Naive thymus-derived CD4-positive, alpha-beta T cell (primary cell): ENCODE data around the gene C11orf16. TPM values are rescaled to one million over a fixed set of nuclear protein-coding genes. Genes with fewer than 3 reads are reported as not detected.
"Not testable (repeated sequence)": the region's sequence is repeated elsewhere in the genome, so short reads cannot be mapped to it uniquely, and the experiment has no call there.

Experiments used
- ATAC-seq: fragments of 150-1000 bp; cut with Tn5 transposase; 2 replicates; pipeline ENCODE4 v1.10.0; 2021; ENCODE audit warnings: mild to moderate bottlenecking, moderate library complexity
- CTCF ChIA-PET: fragments of 350-600 bp; sonication (Branson Sonifier 250); formaldehyde crosslinking; loops from one replicate; lab custom pipeline; 2021; ENCODE audit warnings: antibody characterized with exemption; lab: Charles Lee
- POLR2A ChIA-PET: fragments of 350-600 bp; sonication (Branson Sonifier 250); formaldehyde crosslinking; loops from one replicate; lab custom pipeline; 2021; ENCODE audit warnings: antibody characterized with exemption, inconsistent platforms; lab: Charles Lee
- DNase-seq, 9 donors: peaks; one replicate each; pipeline versions ENCODE4 v3.0.0 to v3.0.0-alpha.2; 2020 to 2022; ENCODE audit warnings: mixed read lengths in 1 of 9
- H3K27ac ChIP-seq: one replicate; pipeline ENCODE4 v1.7.0; 2013; ENCODE audit warnings: mild to moderate bottlenecking, low read depth, low read length, moderate library complexity
- H3K27me3 ChIP-seq, 2 donors: one replicate each; pipeline ENCODE4 v1.7.0; 2013; ENCODE audit warnings: low read length in 2 of 2, mild to moderate bottlenecking in 2 of 2, moderate library complexity in 2 of 2; ENCODE audit not compliant: control insufficient read depth in 2 of 2, insufficient read depth in 2 of 2
- H3K36me3 ChIP-seq, 3 experiments: 1 replicate in 2 of 3; 2 replicates in 1 of 3; pipeline ENCODE4 v1.7.0; 2013; ENCODE audit warnings: low read length in 3 of 3, mild to moderate bottlenecking in 3 of 3, moderate library complexity in 1 of 3; ENCODE audit not compliant: insufficient read depth in 3 of 3, control insufficient read depth in 2 of 3
- H3K4me1 ChIP-seq, 2 donors: one replicate each; pipeline ENCODE4 v1.7.0; 2013; ENCODE audit warnings: low read length in 2 of 2, mild to moderate bottlenecking in 2 of 2, moderate library complexity in 1 of 2; ENCODE audit not compliant: control insufficient read depth in 2 of 2, insufficient read depth in 2 of 2
- H3K4me3 ChIP-seq: 2 replicates; pipeline ENCODE4 v1.7.0; 2013; ENCODE audit warnings: mild to moderate bottlenecking, low read length
- H3K9me3 ChIP-seq, 3 experiments: 1 replicate in 2 of 3; 2 replicates in 1 of 3; pipeline ENCODE4 v1.7.0; 2013; ENCODE audit warnings: low read length in 3 of 3; ENCODE audit not compliant: control insufficient read depth in 2 of 3
- H3K27ac Mint-ChIP-seq, 9 donors: one replicate each; pipeline ENCODE4 v1.8.0; 2020 to 2022; ENCODE audit warnings: mixed read lengths in 9 of 9, mild to moderate bottlenecking in 8 of 9, moderate library complexity in 5 of 9, inconsistent platforms in 2 of 9
- H3K27me3 Mint-ChIP-seq, 5 donors: one replicate each; pipeline ENCODE4 v1.8.0; 2021 to 2022; ENCODE audit warnings: mixed read lengths in 5 of 5, mild to moderate bottlenecking in 1 of 5
- H3K36me3 Mint-ChIP-seq, 5 donors: one replicate each; pipeline ENCODE4 v1.8.0; 2020 to 2022; ENCODE audit warnings: mixed read lengths in 5 of 5, mild to moderate bottlenecking in 3 of 5, inconsistent platforms in 1 of 5
- H3K4me1 Mint-ChIP-seq, 7 donors: one replicate each; pipeline ENCODE4 v1.8.0; 2020 to 2022; ENCODE audit warnings: mixed read lengths in 7 of 7, mild to moderate bottlenecking in 3 of 7, inconsistent platforms in 1 of 7
- H3K4me3 Mint-ChIP-seq, 10 donors: one replicate each; pipeline ENCODE4 v1.8.0; 2020 to 2022; ENCODE audit warnings: mild to moderate bottlenecking in 10 of 10, mixed read lengths in 10 of 10, moderate library complexity in 6 of 10, inconsistent platforms in 2 of 10
- H3K9me3 Mint-ChIP-seq, 11 donors: one replicate each; pipeline ENCODE4 v1.8.0; 2020 to 2022; ENCODE audit warnings: mixed read lengths in 11 of 11, mild to moderate bottlenecking in 4 of 11, inconsistent platforms in 1 of 11, moderate library complexity in 1 of 11
- intact Hi-C, 2 donors: fragments of 100-400 bp; cut with micrococcal nuclease; formaldehyde crosslinking; loops; one replicate each; pipeline ENCODE4 v1.15.1; 2023
- polyA plus RNA-seq, 2 donors: library from polyadenylated mRNA; unstranded; fragments of 300-500 nt; fragmentation: Illumina TruSeq; gene quantifications; one replicate each; pipeline ENCODE4 v1.2.3, GENCODE V29; 2021
- total RNA-seq, 6 experiments: library from RNA in 5 of 6; stranded (reverse) in 5 of 6; gene quantifications; 1 replicate in 5 of 6; 2 replicates in 1 of 6; pipeline ENCODE4 v1.2.3 and lab custom pipeline; 2021 to 2026

C11orf16 gene
- total and polyA plus RNA-seq, 7 experiments from 2014 or later = not detected

DNA sequence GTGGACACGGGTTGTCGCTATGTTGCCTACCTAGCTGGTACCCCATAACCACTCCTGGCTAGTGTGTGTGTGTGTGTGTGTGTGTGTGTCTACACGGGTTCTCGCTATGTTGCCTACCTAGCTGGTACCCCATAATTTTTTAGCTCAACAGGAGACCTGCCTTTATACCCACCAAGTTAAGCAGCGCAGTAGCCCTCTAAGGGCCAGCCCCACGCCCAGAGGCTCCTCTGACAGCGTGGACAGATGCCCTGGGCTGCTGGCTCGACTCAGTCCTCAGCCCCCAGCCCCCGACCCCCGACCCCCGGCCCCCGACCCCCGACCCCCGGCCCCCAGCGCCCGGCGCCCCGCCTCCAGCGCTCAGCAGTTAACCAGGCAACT lies 22.1 kb downstream of the C11orf16 start:
- H3K9me3 Mint-ChIP-seq = no peaks in the 10 kb centered on the region
- no peaks in the 10 kb centered on the region for H3K36me3 Mint-ChIP-seq
- H3K4me3 Mint-ChIP-seq = peak overlapping the region; percentile 86 to 95 (median 92)
- H3K27me3 Mint-ChIP-seq = peaks cover 0 to 26% (median 0%) of the 10 kb centered on the region in 5 donors
- peaks cover 26 to 51% (median 41%) of the 10 kb centered on the region in 7 donors for H3K4me1 Mint-ChIP-seq
- Histone ChIP-seq H3K9me3 (no peaks in the 10 kb centered on the region), H3K27ac (peak overlapping the region; percentile 71), H3K4me1 (peaks cover 0 to 4% of the 10 kb centered on the region in 2 donors), H3K4me3 (peak overlapping the region; percentile 53), H3K36me3 (peaks cover 0 to 6% (median 0%) of the 10 kb centered on the region in 3 experiments), H3K27me3 (no peaks in the 10 kb centered on the region)
- intact Hi-C loops = loop anchor here (1.0 to 10.0 kb wide), 11 partner anchors 38 to 702 kb away; partner anchors contain the start of genes NRIP3 (in 2 of the 2), RPL27A (in 2 of the 2), TRIM66 (in 2 of the 2) and IPO7 (in 1 of the 2)
- peak overlapping the region in 6 of 9 donors; percentile 58 to 86 (median 72) for H3K27ac Mint-ChIP-seq
- ChIA-PET CTCF (no interaction called here), POLR2A (interaction anchor here (0.9 to 2.5 kb wide), 3 partner anchors 49 to 742 kb away, joined by 3 to 9 read pairs (median 3); partner anchors contain the start of gene TMEM9B)
- DNase-seq = peak in 3 of 9 donors; percentile 15 to 20 (median 16)
- peak; percentile 11 for ATAC-seq

- no peaks in the 10 kb centered on the region for H3K36me3 Mint-ChIP-seq
- H3K27me3 Mint-ChIP-seq = peaks cover 0 to 40% (median 0%) of the 10 kb centered on the region in 5 donors
- peaks cover 0 to 6% (median 0%) of the 10 kb centered on the region in 3 experiments for H3K36me3 ChIP-seq
- H3K4me1 ChIP-seq = no peaks in the 10 kb centered on the region
- POLR2A ChIA-PET = no interaction called here
- no peak overlapping the region for H3K27ac Mint-ChIP-seq
- no peak for ATAC-seq
- no peak for DNase-seq
- H3K4me1 Mint-ChIP-seq = peaks cover 12 to 32% (median 24%) of the 10 kb centered on the region in 7 donors
- no peaks in the 10 kb centered on the region for H3K9me3 ChIP-seq
- CTCF ChIA-PET = interaction anchor here (0.8 kb wide), 1 partner anchor 51 kb away, joined by 3 read pairs; no protein-coding TSS in a partner anchor
- peaks cover 0 to 1% (median 0%) of the 10 kb centered on the region in 11 donors for H3K9me3 Mint-ChIP-seq
- no peaks in the 10 kb centered on the region for H3K27me3 ChIP-seq
- no peak overlapping the region for H3K4me3 Mint-ChIP-seq
- no peak overlapping the region for H3K27ac ChIP-seq
- no peak overlapping the region for H3K4me3 ChIP-seq
- intact Hi-C loops = loop anchor here in 1 of 2 donors (10.0 kb wide), 1 partner anchor 63 kb away; no protein-coding TSS in a partner anchor
Measured at GRCh38 chr11:8908099-8908498, 24.6 kb downstream of the C11orf16 start.

- Mint-ChIP-seq H3K4me3 (no peak overlapping the region), H3K9me3 (peaks cover 0 to 6% (median 2%) of the 10 kb centered on the region in 11 donors), H3K27ac (peak overlapping the region in 2 of 9 donors; percentile 0 to 22), H3K4me1 (peaks cover 10 to 28% (median 19%) of the 10 kb centered on the region in 7 donors), H3K36me3 (peaks cover 0 to 5% (median 0%) of the 10 kb centered on the region in 5 donors), H3K27me3 (peaks cover 0 to 40% (median 0%) of the 10 kb centered on the region in 5 donors)
- Histone ChIP-seq H3K4me1 (no peaks in the 10 kb centered on the region), H3K9me3 (no peaks in the 10 kb centered on the region), H3K27ac (no peak overlapping the region), H3K36me3 (peaks cover 0 to 6% (median 0%) of the 10 kb centered on the region in 3 experiments), H3K27me3 (no peaks in the 10 kb centered on the region), H3K4me3 (no peak overlapping the region)
- no peak for DNase-seq
- POLR2A ChIA-PET = no interaction called here
- CTCF ChIA-PET = no interaction called here
- ATAC-seq = no peak
- intact Hi-C loops = loop anchor here in 1 of 2 donors (10.0 kb wide), 1 partner anchor 62 kb away; no protein-coding TSS in a partner anchor
Measured at GRCh38 chr11:8907116-8907515, 25.6 kb downstream of the C11orf16 start.

- DNase-seq (no peak), ATAC-seq (no peak)
- no peak overlapping the region for H3K27ac ChIP-seq
- POLR2A ChIA-PET = no interaction called here
- H3K36me3 ChIP-seq = no peaks in the 10 kb centered on the region
- Mint-ChIP-seq H3K4me1 (peaks cover 8 to 26% (median 17%) of the 10 kb centered on the region in 7 donors), H3K36me3 (peaks cover 0 to 9% (median 0%) of the 10 kb centered on the region in 5 donors), H3K9me3 (peaks cover 0 to 17% (median 7%) of the 10 kb centered on the region in 11 donors), H3K27me3 (peaks cover 0 to 40% (median 2%) of the 10 kb centered on the region in 5 donors), H3K27ac (peak overlapping the region in 1 of 9 donors; percentile 9), H3K4me3 (no peak overlapping the region)
- no peaks in the 10 kb centered on the region for H3K4me1 ChIP-seq
- no peak overlapping the region for H3K4me3 ChIP-seq
- CTCF ChIA-PET = no interaction called here
- intact Hi-C loops = loop anchor here in 1 of 2 donors (10.0 kb wide), 1 partner anchor 61 kb away; no protein-coding TSS in a partner anchor
- no peaks in the 10 kb centered on the region for H3K9me3 ChIP-seq
- H3K27me3 ChIP-seq = no peaks in the 10 kb centered on the region
Measured at GRCh38 chr11:8905528-8906165, 27.1 kb downstream of the C11orf16 start.

DNA sequence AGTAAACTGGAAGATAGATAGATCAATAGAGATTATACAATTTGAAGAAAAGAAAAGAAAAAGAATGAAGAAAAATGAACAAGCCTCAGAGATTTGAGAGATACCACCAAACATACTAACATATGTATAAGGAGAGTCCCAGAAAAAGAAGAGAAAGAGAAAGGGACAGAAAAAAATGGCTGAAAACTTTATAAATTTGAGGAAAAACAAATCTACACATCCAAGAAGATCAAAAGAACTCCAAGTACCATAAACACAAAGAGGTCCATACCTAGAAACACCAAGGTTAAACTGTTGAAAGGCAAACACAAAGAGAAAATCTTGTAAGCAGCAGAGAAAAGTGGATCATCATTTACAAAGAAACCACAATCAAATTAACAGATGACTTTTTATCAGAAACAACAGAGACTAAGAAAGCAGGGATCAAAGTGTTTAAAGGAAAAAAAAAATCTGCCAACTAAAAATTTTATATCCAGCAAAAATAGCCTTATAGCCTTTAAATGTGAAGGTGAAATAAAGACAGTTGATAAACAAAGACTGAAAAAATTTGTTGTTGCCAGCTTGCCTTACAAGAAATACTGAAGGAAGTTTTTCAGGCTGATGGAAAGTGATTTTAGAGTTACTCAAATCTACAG lies 33.5 kb downstream of the C11orf16 start:
- H3K4me3 Mint-ChIP-seq = no peak overlapping the region
- H3K27me3 Mint-ChIP-seq = peaks cover 0 to 12% (median 0%) of the 10 kb centered on the region in 5 donors
- no peak overlapping the region for H3K27ac Mint-ChIP-seq
- peaks cover 0 to 23% (median 5%) of the 10 kb centered on the region in 5 donors for H3K36me3 Mint-ChIP-seq
- no peaks in the 10 kb centered on the region for H3K27me3 ChIP-seq
- DNase-seq (no peak), ATAC-seq (no peak)
- peaks cover 0 to 15% (median 5%) of the 10 kb centered on the region in 3 experiments for H3K9me3 ChIP-seq
- POLR2A ChIA-PET = no interaction called here
- intact Hi-C loops = no loop called here
- H3K36me3 ChIP-seq = no peaks in the 10 kb centered on the region
- H3K4me3 ChIP-seq = no peak overlapping the region
- CTCF ChIA-PET = no interaction called here
- no peak overlapping the region for H3K27ac ChIP-seq
- no peaks in the 10 kb centered on the region for H3K4me1 Mint-ChIP-seq
- peaks cover 0 to 53% (median 22%) of the 10 kb centered on the region in 11 donors for H3K9me3 Mint-ChIP-seq
- no peaks in the 10 kb centered on the region for H3K4me1 ChIP-seq

GRCh38 chr11:8891185-8891584 lies 41.6 kb downstream of the C11orf16 start:
- ATAC-seq, H3K27ac Mint-ChIP-seq, H3K4me3 Mint-ChIP-seq, H3K9me3 ChIP-seq, H3K4me1 ChIP-seq, H3K27me3 ChIP-seq, intact Hi-C loops, H3K4me1 Mint-ChIP-seq, POLR2A ChIA-PET, H3K36me3 ChIP-seq, H3K4me3 ChIP-seq, DNase-seq, H3K27ac ChIP-seq, CTCF ChIA-PET: not testable (repeated sequence)
- Mint-ChIP-seq H3K36me3 (peaks cover 0 to 11% (median 0%) of the 10 kb centered on the region in 5 donors), H3K9me3 (peaks cover 4 to 38% (median 14%) of the 10 kb centered on the region in 11 donors), H3K27me3 (peaks cover 0 to 39% (median 19%) of the 10 kb centered on the region in 5 donors)
